GM21447 (cell line): ENCODE data around the gene PPIL1.
A peak's percentile ranks its signal among the peaks of the same experiment; 100 is the strongest.
"Not testable (repeated sequence)": the region's sequence is repeated elsewhere in the genome, so short reads cannot be mapped to it uniquely, and the experiment has no call there.

Experiments used
- ATAC-seq: cut with Tn5 transposase; IDR thresholded peaks from one replicate; pipeline ENCODE4 v1.9.1; 2021; ENCODE audit not compliant: unreplicated experiment

Gene PPIL1

DNA sequence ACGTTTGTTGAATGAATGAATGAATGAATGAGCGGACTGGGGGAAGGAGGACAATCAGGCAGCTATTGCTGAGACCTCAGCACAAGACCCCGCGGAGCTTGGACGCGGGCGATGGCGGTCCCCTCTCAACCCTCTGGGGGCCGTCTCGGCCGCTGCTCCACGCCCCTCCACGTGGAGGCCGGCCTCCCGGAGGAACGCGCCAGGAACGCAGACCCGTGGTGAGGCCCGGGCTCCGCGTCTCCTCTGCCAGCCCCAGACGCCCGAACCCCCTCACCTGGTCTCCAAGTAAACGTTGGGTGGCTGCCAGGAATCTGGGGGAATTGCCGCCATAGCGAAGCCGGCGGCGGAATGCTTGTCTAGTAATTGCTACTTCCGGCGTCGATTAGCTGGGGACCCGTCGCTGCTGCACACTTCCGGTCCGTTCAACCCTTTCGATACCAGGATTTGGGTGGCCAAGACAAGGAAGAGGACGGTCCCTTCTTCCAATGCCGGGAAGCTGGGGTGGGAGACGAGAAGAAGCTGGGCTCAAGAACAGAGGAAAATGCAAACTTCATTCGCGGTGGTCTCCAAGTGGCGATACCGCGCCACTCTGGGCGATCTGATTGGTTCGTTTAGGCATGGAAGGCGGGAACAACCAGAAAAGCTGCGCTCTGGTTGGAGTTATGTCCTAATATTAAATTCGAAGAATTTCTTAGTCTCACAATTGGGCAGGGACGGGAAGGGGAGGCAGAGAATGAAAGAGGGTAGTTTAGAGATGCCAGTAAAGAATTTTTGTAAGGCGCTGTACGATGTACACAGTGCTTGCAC, at the start of gene PPIL1:
TSS of gene PPIL1 (minus strand) at position 361 of the 807 bp plus-strand sequence. CDS start at position 330, 31 bp downstream.
- peak; percentile 84 for ATAC-seq

DNA sequence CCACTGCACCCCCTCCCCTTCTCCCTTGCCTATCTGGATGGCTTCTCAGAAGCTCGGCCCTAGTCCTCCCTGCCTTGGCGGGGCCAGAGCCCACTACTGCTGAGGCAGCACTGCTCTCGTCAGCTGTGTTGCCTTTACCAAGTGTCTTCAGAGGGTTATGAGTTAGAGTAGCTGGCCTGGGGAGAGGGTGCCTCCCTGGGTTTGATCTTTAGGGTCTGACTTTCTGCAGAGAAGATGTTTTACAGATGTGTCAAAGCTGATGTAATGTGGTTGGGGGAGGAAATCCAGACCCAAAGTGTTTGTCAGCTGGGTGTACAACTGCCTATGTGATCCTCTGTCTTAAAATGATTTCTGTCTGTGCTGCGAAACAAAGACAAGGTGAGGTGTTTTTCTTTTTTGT, 49.5 kb upstream of the PPIL1 start:
- no peak for ATAC-seq

DNA sequence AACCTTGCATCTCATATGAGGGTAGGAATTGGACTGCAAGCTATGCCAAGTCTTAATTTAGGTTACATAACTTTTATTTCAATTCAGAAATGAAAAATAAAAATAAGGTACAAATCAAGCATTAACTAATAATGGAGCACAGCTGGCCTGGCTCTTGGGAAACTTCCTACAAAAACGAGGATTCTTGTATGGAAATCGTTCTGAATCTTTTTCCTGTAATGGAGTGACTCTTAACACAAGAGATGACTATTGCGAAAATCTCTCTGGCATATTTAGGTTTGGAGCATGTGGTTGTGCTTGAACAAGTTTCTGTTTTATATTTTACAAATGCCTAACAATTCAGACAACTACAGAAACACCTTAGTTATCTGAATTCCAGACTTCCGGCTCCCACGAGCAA, 45.9 kb upstream of the PPIL1 start:
- no peak for ATAC-seq

DNA sequence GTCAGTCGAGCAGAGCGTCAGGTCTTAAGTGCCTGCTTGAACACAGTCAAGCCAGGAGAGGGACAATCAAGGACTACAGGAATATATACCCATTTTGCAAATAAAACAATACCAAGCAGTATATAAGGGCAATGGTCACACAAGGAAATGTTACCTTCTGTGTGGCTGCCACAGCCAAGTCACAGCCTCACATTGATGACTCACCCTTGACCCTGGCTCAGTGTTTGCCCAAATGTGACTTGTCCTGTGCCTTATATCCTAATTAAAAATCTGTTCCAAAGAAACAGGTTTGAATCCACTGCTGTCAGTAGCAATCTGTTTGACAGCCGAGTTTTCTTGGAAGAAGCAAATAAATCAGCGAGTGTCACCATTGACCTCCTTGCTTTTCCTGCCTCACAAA, 45.4 kb upstream of the PPIL1 start:
- ATAC-seq, result no peak

DNA sequence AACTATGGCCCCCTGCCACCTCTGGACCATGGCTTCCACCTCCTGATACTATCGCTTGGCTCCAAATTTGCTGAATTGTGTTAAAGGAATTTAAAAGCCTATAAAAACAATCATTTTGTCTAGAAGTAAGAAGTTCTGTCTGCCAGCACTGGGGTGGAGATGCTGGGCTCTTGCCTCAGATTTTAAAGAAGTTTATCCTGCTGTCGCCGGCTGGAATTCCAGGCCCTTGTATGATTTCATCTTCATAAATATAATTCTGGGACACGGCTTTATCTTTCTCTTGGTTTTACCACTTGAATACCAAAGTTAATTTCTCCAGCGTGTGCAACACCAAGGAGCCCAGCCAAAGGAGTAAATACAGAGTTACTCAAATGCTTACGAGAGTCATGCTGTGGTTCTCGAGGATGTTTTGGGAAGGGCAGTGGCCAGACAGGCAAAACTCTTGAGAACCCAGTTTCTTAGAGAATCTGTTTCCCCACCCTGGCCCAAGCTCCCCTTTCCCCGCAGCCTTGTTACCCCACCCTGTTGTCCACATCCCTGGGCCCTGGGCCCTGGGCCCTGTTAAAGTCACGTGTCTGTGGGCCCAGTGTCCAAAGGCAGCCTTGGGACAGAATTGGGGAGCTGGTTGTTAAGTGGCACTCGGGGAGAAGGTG, 43.1 kb upstream of the PPIL1 start:
- no peak for ATAC-seq

DNA sequence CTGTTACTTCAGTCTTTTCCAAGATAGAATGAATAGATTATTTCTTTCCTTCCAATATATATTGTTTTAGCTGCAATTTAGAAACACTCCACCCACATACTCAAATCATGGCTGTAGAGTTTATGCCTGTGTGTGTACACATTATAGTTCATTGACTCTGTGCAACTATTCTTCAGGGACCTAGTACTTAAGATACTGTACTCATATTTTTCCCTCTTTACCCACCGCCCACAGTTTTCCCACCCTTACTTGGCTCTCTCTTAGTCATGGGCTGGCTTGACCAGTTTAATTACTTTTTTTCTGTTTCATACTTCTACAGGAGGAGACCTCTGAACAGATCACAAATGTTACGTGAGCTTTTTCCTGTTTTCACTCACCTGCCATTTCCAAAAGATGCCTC, 41.5 kb upstream of the PPIL1 start:
- ATAC-seq, result no peak

DNA sequence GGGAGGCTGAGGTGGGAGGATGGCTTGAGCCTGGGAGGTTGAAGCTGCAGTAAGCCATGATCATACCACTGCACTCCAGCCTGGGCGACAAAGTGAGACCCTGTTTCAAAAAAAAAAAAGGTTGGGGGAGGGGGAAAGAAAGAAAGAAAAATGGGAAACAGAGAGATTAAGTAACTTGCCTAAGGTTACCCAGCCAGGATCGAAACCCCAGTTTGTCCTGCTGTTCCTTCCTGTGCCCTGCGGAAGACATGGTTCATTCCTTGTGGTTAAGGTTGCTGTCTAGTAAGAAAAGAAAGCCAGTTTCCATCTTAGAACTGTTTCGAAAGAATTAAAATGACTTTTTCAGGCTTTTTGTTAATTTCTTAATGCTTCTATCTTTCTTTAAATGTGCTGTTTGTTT, 41.0 kb upstream of the PPIL1 start:
- ATAC-seq, result no peak

DNA sequence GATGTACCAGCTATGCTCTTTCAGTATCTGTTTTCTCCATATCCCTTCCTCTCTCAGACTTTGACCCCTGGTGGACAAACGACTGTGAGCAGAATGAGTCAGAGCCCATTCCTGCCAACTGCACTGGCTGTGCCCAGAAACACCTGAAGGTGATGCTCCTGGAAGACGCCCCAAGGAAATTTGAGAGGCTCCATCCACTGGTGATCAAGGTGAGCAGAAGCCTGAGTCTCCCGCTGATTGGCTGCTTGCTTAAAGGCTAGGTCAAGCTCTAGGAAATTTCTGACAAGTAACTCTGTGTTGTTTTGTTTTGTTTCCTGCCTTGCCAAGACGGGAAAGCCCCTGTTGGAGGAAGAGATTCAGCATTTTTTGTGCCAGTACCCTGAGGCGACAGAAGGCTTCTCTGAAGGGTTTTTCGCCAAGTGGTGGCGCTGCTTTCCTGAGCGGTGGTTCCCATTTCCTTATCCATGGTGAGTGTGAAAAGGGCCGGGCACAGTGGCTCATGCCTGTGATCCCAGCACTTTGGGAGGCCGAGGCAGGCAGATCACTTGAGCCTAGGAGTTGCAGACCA, 39.7 kb upstream of the PPIL1 start:
- ATAC-seq, result no peak

DNA sequence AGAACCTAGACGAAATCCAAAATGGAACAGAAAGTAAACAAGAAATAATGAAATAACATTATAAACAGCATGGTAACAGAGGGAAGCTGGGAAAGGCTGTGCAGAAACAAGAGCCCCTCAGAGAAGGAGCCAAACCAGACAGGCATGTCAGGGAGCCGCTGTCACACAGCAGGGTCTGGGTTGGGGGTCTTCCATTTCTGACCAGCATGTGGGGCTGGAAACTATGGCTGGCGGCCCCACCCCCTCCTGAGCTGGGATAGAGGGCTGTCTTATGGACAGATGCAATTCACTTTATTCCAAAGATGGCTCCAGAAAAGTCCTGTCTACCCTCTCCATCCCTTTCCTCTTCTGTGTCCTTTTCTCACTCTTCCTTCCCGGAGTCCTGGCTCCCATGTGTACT, 38.5 kb upstream of the PPIL1 start:
- ATAC-seq, result no peak

DNA sequence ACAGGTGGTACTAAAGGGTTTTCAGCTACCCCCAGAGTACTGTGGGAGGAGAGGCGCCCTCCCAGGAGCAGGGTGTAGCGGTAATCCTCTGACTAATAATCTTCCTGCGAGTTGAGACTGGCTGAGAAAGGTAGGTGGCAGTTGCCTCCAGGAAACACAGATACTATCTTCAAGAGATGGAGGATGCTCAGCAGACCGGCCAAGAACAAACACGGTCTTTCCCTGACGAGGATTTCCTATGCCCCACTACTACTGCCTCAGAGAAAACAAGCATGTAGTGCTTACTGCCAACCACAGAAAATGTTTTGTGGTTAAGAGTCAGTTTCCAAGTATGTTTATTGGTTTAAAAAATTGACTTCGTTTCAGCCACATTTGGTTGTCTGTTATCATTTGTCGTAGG, 38.0 kb upstream of the PPIL1 start:
- peak; percentile 94 for ATAC-seq

DNA sequence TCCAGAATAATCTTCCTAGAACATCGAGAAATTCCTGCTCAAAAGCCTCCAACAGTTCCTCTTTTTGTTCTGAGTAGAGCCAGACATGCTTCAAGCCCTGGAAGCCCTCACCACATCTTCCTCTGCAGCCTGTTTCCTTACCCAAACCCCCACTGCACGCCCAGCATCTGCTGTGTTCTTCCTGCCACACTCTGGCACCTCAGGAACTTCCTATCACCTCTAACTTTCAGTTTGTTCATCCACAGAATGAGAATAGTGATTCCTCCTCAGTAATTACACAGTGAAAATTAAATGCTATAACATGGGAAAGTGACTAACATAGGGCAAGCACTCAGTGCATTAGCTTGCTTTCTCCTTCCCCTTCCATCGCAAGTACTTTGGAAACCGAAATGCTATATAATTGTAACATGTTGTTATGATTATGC, 37.4 kb upstream of the PPIL1 start:
- peak; percentile 13 for ATAC-seq

DNA sequence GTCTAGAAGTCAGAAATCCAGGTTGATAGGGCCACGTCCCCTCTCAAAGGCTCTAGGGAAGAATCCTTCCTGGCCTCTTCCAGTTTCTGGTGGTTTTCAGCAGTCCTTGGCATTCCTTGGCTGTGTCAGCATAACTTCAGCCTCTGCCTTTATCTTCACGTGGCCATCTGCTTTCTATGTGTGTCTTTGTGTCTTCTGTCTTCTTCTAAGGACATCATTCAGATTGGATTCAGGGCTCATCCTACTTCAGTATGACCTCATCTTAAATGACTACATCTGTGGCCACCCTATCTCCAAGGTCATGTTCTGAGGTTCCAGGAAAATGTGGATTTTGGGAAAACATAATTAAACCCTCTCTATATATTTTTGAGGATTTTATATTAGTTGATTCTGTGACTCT, 34.1 kb upstream of the PPIL1 start:
- no peak for ATAC-seq

DNA sequence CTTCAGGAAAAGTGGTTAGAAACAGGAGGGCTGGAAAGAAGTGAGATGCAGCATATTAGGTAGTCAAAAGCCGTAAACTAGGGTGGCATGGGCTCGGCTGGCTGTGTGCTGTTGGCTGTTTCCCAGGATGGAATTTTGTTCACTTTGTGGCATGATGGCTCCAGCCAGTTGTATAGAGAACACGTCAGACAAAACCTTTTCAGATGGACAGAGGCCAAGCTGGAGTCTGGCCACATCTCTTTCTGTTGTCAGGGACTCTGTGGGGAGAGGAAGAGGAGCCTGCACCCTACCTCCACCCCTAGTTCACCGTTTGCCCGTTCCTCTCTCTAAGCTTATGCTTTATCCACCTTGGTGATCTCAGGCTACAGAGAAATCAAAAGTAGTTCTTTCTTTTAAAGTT, 33.2 kb upstream of the PPIL1 start:
- no peak for ATAC-seq

DNA sequence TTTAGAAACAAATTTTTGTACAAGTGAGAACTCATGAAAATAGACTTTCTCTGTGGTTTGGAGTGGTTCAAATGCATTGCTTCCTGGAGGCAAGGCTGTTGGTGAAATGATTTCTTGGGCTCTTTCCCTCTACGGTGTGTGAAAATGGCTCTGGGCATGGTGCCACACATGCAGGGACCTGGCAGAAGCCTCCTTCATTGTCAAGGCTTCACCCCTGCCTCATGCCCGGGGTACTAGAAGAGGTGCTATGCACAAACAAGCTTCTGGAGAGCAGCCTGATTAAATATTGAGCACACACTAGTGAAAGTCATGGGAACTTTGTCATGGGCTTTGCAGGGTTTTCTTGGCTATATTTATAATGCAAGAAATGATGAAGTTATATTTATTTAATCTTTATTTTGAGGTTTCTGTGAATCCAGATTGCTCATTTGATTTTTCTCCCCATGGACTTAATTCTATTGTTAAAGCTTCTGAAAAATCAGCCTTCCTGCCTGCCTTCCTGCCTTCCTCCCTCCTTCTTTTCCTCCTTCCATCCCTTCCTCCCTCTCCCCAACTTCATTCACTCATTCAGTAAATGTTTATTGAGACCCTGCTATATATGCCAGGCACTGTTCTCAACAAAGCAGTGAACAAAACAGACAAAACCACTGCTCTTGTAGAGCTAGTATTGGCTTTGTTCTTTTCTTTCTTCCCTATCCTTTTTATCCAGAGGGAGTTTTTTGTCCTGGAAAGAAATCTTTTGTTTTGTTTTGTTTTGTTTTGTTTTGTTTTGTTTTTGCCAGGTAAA, 32.1 kb upstream of the PPIL1 start:
- no peak for ATAC-seq

DNA sequence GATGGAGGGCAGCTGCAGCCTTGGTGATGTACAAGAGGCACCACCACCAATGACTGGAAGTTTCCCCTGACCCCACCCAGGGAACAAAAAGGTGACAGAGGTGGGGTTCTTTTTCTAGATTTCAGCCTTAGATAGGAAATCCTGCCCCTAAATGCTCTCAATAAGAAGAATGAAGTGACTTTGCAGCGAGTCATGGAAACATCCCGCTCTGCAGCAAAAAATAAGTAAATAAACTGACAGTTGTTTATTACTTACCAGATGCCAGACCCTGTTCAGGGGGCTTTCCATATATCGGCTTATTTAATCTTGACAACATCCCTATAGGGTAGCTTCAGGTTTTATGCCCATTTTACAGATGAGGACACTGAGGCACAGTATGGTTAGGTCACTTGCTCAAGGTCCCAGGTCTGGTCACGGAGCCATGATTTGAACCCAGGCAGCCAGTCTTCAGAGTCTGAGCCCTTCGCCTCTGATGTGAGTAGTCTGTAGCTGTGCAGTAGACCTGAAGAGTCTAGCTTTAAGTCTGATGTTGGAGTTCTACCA, 30.3 kb upstream of the PPIL1 start:
- no peak for ATAC-seq

DNA sequence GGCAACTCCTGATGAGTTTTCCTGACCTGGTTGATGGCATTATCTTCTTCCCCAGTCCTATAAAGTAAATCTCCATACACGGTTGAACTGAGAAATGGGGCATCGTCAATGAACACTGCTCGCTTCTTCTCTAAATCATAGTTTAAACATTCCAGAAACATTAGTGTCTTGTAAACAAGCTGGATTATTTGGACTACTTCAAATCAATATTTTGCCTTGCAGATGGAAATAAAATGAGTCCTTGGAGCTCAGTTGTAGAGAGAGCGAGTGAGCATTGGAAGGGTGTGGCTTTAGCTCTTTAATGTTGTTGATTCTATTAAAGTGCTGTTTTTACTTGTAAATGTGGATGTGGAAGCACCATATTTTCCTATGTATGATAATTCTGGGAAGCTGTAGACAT, 29.5 kb upstream of the PPIL1 start:
- ATAC-seq, result no peak

DNA sequence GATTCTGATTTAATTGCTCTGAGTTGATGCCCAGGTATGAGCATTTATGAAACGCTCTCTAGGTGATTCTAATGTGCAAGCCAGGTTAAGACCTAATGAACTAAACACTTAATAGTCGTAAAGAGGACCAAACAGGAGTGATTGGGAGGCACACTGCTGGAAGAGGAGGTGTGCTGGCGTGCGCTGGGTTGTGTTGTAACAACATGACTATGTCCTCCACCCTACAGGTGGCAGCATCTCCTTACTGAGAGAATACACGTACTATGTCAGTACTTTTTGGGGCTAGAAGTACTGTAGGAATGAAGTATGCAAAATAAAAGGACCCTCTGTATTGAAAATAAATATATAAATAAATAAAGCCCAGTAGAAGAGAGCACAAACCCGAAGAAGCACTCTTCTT, 23.0 kb upstream of the PPIL1 start:
- no peak for ATAC-seq

DNA sequence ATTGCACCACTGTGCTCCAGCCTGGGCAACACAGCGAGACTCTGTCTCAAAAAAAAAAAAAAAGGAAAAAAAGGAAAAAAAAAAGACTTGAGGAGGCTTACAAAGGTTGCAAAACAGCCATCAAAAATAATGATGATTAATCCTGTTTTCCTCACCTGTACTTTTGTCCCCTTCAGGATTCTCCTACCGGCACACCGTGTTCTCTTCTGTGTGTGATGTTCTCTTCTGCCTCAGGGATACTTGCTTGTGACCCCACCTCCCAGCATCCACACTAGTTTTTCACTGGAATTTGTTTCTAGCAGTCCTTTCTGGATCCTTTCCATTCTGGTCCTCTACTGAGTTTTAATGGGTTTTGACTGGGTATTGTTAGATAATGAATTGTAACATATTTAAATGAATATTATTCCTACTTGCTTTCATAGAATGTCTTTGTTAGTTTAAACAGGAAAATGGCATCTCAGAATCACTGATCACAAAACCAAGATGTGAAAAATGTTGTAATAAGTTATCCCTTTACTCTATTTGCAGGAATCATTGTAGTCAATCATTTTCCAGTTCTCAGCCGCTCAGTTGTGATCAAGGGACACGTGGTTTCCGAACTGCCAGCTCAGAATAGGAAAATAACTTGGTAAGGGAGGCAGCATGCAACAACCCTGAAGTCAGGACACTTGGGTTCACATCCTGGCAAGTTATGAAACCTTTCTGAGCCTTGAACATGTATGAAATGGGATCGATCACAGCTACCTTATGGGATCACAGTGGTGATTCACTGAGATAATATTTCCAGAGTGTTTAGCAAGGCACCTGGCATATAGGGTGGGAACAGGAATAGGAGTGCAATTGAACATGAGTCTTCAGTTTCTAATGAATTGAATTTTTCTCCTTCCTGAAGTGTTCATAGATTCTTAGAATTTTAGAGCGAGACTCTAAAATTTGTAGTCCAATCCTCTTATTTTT, 19.7 kb upstream of the PPIL1 start:
- no peak for ATAC-seq

DNA sequence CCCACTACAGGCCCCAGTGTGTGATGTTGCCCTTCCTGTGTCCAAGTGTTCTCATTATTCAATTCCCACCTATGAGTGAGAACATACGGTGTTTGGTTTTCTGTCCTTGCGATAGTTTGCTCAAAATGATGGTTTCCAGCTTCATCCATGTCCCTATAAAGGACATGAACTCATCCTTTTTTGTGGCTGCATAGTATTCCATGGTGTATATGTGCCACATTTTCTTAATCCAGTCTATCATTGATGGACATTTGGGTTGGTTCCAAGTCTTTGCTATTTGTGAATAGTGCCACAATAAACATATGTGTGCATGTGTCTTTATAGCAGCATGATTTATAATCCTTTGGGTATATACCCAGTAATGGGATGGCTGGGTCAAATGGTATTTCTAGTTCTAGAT, 16.6 kb upstream of the PPIL1 start:
- ATAC-seq, result not testable (repeated sequence)

DNA sequence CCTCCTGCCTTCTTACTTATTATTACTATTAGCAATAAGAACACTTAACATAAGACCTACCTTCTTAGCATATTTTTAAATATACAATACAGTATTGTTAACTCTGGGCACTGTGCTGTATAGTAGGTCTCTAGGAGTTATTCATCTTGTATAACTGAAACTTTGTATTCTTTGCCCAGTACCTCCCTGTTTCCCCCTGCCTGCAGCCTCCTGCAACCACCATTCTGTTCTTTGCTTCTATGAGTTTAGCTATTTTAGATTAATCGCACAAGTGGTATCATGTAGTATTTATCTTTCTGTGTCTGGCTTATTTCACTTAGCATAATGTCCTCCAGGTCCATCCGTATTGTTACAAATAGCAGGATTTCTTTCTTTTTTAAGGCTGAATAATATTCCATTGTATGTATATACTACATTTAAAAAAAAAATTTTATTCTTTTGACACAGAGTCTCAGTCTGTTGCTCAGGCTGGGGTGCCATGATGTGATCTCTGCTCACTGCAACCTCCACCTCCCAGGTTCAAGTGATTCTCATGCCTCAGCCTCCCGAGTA, 15.6 kb upstream of the PPIL1 start:
- no peak for ATAC-seq
